GM19397 (cell line): ENCODE data around the gene UBE2V1.

Experiments used
- ATAC-seq: cut with Tn5 transposase; IDR thresholded peaks from one replicate; pipeline ENCODE4 v1.9.1; 2021; ENCODE audit warnings: mild to moderate bottlenecking, moderate library complexity; ENCODE audit not compliant: unreplicated experiment

Gene UBE2V1

DNA sequence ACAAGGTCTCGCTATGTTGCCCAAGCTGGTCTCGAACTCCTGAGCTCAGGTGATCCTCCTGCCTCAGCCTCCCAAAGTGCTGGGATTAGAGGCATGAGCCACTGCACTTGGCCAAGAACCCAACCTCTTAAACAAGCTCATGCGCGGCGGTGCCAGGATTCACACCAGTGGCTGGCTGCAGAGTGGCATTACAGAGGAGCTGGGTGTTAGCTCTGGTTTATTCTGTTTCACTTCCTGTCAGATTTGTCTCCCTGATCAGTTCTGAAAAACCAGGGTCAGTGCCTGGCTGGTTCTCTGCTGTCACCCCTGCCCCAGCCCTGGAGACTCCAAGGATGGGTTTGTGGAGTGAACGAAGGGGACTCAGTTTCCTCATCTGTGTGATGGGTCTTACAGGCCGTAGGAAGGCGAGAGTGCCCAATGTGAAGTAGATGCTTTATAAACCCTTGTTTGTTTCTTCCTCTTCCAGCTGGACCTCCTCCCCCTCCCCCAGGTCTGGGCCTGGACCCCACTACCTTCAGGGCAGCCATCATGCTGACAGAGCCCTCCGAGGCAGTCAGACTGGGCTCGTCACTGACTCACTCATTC is 63.4 kb downstream of the UBE2V1 start:
- no peak for ATAC-seq

DNA sequence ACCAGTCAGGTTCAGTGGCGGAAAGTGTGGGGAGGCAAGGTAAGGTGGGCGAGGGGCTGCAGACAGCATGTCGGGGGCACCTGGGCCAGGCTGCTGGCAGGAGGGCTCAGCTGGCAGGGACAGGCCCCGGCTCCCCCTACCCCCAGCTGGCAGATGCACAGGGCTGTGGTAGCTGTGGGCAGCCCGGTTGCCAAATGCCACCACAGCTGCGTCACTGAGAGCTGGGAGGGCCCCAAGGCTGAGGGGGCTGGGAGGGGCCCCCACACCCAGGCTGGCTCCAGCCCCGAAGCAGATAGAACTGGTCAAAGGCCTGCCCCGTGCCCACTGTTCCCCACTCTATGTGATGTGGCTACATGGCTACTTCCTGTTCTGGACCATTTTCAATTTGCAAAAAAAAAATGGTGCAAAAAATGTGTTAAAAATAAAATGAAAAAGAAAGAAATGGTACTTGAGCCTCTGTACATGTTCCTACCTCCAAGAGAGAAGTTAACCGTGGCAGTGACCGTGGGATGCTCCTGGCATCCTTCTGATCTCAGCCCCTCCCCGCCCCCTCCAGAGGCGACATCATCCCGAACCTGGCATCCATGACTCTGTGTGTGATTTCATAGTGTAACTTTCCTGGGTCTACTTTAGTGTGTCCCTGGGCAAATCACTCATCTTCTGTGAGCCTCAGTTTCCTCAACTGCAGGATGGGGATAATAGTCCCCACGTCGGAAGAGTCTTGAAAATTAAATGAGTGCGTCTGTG is 64.4 kb downstream of the UBE2V1 start:
- no peak for ATAC-seq

DNA sequence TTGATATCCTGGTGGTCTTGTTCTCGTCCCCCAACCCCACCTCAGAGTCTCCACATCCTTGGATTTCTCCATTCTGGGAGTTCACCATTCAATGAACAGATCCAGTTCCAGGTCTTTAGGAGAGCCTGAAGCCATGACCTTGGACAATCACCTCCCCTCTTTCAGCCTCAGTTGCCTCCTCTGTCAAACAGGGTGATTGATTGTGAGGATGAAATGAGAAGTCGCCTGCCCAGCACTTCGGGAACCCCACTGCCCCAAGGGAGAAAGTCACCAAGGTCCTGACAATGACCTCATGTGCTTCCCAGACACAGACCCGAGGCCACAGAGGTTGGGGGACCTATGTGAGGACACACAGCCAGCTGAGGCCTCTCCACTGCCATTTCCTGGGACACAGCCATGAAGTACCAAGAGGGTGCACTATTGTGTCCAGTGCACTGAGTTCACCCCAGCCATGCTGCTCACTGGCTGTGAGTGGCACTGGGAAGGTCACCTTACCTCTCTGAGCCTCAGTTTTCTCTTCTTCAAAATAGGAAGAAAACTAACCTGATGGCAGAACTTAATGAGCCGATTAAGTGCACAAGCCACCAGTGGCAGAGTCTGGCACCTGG is 68.5 kb downstream of the UBE2V1 start:
- no peak for ATAC-seq

DNA sequence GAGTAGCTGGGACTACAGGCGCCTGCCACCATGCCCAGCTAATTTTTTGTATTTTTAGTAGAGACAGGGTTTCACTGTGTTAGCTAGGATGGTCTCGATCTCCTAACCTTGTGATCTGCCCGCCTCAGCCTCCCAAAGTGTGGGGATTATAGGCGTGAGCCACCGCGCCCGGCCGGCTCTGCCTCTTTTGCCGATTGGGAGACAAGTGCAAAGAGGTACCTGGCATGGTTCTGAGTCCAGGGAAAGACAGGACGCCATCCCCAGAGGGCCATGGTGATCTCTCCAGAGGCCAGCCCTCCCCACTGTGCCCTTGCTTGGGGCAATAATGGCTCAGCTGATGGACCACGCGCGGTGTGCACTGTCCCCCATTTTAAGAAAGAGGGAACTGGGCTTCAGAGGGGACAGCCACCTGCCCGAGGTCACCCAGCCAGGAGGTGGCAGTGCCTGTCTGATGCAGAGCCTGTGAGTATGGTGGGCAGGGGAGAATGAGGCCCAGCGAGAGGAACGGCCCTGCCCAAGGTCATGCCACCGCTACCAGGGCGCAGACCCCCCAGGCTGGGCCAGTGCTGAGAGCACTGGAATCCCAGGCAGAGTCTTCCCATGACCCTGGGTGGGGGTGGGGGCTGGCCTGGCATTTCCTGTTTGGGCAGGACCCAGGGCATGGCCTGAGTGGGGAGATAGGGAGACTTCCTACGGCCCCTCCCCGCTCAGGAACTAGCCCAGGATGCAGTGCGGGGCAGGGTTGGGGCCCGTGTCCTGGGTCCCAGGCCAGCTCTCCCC is 69.2 kb downstream of the UBE2V1 start:
- no peak for ATAC-seq

DNA sequence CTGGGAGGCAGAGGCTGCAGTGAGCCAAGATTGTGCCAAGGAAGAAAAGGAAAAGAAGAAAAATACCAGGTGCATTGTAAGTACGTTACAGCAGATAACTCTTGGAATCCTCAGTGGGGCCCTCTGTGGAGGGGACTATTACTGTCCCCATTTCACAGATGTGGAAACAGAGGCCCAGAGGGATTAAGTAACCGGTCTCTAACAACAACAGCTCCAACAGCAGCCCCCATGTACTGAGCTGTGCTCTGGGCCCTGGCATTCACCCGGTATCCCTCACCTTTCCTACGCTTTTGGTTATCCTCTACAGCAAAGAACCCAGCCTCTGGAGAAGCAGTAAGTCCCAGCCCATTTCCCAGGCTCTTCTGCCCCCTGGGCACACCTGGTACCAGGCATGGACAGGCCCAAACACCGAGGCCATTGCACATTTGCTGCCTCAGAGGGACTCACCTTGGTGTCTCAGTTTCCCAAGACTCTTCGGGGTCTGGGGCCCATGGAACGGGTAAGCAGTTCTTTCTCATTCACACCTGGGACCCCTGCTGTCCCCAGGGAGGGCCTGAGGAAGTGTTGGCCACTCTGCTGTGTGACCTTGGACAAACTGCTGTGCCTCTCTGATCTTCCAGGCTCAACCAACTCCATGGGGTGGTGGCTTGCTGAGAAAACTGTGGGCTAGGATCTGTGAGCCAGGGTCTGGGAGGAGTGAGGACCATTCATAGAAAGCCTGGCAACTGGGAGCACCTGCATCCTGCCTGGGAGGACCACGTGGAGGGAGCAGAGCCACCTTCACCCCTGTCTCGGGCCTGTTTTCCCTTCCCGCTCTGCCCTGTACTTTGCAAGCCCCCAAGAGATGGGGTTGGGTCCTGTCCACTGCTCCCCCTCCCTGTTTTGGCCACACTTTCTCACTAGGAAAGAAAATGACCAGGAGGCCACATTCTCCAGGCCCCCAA is 70.3 kb downstream of the UBE2V1 start:
- no peak for ATAC-seq

DNA sequence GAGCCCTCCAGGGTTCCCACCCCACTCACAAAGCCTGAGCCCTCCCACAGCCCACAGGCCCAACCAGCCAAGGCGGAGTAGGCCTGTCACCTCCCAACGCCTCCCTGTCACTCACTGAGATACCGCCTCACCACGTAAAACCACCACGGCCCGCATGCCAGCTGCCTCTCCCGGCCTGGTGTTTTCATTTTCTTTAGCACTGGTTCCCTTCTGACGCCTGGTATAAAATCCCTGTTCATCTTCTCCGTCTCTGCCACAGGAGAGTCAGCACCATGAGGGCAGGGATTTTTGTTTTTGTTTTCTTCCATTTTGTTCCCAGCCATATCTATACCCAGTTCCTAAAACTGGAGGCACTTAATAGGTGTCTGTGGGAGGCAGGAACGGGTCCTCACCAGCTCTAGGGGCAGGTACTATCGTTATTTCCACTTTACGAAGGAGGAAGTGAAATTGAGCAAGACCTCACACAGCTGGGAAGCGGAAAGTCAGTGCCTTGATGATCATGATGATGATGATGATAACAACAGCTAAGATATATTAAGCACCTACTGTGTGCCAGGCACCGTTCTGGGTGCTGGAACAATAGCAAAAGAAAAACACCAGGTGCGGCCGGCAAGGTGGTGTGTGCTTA is 71.6 kb downstream of the UBE2V1 start:
- ATAC-seq, result no peak

DNA sequence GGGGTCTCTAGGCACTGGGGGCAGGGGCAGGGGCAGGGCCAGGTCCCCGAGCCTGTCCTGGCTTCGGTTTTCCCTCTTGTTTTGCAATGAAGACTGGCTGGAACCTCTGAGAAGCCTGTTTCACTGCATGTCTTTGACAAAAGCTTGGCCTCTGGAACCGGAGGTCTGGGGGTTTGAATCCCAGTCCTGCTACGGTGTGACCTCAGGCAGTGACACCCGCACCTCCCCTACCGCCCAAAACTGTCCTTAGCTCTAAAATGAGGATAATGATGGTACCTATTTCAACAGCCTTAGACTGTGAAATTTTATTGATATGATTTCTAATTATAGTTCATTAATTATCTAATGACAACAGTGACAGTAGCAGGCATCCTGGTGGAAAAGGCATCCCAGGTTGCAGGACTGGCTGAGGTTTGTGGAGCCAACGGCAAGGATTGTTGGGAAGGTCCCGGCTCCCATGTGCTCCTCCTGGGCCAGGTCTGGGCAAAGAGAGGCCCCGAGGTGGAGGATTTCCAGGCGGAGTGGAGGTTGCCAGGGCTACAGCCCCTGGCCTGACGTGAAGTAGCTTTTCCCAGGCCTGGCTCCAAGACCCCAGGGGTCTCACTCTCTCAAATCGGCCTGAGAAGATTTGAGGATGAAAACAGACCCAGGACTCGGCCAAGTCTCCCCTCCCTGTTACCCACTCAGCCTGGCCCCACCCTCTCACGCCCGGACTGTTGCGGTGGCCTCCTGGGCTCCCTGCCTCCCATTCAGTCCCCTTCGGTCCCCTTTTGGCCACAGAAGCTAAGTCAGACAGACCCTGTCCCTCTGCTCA is 72.3 kb downstream of the UBE2V1 start:
- no peak for ATAC-seq

DNA sequence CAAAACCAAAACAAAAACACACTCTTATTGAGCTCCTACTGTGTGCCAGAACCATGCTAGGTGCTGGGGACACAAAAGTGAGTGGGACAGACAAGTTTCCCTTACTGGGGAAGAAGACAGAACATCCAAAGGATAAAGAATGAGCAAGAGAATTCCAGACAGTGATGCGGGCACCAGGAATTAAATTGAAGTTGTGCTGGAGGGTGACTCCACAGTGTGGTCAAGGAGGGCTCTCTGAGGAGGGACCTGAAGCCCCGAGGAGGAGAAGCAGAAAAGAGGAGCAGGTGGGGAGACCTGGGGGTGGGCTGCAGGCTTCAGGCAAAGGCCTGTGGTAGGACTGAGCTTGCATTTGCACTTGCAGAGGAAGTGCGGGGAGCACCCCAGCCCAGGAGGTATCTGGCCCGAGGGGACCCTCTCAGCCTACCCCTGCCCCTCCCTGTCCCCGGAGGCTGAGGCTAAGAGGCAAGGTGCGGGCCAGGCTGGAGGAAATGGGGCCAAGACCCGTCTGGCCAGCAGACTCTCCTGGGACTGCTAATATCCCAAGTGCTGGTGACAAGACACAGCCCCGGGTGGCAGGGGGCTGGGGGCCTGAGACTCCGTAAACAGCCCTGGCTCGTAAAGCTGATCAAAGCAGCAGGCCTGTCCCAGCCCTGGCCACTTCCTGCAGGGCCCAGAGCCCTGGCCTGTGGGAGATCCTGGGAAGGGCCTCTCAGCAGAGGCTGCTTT is 73.1 kb downstream of the UBE2V1 start:
- no peak for ATAC-seq

DNA sequence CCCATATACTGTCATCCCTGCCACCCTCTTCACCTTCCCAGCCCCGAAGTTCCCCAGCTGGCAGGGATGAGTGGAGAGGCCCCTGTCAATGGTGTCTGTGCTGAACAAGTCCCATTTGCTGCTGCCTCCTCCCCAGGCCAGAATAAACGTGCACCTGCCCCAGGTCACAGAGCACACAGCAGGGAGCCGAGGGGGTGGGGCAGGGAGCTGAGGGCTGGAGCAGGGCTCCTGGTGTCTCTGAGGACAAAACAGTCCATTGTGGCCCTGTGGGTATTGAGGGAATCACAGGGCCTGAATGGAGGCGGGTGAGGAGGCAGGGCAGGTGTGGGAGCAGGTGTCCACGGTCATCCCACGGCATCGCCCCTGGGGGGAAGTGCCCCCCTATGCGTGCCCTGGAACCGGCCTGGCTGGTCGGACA is 74.4 kb downstream of the UBE2V1 start:
- no peak for ATAC-seq

DNA sequence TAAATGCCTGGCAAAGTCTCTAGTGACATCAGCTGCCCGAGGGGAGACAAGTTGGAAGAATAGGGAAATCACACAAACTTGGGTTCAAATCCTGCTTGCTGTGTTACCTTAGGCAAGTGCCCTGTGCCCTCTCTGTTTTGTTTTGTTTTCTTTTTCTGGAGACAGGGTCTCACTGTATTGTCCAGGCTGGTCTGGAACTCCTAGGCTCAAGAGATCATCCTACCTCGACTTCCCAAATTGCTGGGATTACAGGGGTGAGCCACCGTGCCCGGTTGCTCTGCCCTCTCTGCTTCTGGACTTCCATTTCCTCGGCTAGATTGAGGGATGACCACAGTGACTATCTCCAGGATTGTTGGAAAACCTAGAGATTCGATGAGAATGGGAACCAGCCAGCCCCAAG is 74.8 kb downstream of the UBE2V1 start:
- no peak for ATAC-seq

DNA sequence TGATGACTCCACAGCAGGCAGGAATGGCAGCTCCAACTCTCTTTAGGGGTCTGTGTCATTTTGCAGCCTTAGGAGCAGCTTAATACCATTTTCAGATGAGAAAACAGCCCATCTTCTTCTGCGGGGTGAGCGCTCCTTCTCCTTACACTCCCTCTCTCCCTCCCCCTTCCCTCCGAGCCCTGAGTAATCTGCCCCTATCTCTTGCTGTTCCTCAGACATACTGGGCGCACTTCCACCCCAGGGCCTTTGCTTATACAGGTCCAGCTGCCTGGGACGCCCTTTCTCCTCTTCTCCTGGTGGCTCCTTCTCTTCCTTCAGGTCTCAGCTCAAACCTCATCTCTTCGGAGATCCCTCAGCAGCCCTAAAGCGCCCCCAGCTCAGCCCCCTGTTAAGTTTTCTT is 75.4 kb downstream of the UBE2V1 start:
- ATAC-seq, result no peak

DNA sequence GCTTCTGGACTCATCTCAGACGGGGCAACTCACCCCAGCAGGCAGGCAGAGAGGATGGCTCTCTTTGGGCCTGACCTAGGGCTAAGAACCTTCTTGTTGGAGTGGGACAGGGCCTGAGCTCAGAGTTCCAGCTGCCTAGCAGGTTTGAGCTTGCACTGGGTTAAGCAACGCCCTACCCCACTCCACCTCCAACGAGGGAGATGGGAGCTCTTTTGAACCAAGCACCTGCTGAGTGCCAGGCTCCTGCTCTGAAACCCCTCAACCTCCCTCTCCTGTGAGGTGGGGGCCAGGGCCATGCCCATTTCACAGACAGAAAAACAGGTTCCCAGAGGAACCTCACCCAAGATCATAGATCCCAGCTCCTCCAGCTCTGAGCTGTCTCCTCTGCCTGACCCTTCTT is 75.8 kb downstream of the UBE2V1 start:
- ATAC-seq, result no peak

DNA sequence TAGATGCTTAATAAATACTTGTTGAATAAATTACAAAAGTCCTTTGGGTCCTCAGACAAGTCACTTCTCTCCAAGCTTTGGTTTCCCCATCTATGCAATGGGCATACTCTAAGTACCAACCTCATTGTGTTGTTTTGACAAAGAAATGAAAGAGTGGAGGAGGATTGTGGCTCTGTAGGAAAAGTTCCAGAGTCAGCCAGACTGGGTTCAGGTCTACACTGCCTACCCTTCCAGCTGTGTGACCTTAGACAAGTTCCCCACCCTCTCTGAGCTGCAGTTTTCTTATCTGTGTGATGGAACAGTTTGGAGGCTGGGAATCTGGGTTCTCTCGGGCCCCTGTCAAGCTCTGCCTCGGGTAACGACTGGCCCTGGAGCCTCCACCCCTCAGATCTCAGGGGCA is 76.2 kb downstream of the UBE2V1 start:
- ATAC-seq, result no peak

DNA sequence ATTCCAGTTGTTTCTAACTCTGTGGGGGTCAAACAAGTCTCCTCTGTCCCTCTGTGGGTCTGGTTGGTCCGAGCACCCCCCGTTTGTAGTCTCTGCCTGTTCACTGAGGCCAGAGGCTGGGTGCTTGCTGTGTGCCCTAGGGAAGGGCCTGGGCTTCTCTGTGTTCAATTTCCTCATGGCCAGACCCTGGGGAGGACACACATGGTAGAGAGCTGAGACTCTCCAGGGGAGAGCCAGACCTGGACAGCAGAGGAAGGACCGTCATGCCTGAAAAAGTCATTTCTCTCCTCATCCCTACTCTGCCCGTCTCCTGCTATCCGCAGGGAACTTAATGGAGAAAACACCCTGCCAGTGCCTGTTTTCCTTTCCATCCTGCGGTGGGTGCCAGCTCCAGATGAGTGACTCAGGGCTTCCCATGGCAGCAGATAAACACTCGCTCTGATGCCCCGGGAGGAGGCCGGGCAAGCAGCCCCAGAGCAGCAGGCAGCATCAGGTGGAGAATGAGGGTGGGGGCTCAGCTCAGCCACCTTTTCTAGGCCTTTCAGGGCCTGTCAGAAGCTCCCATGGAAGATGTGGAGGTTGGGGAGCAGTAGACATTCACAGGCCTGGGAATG is 78.3 kb downstream of the UBE2V1 start:
- no peak for ATAC-seq

DNA sequence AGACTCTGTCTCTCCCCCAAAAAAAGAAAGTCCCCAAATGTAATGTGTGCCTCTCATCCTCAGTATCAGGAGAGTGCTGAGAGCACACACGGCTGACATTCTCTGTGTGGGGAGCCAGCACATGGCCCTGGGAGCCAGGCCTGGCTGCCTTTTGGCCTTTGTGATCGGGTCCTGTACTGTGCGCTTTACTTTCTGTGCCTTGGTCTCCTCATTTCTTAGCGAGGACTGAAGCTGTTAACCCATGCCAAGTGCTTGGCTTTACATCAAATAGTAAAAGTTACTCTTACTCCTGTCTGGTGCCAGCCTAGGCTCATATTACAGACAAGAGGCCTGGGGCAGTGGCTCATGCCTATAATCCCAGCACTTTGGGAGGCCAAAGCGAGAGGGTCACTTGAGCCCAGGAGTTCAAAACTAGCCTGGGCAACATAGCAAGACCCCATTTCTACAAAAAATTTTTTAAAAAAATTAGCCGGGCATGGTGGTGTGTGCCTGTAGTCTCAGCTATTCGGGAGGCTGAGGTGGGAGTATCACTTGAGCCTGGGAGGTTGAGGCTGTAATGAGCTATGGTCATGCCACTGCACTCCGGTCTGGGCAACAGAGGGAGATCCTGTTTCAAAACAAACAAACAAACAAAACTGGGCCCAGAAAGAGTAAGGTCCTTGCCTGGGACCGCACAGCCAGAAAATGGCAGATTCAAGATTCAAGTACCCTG is 79.8 kb downstream of the UBE2V1 start:
- no peak for ATAC-seq
